Activated CD4-positive, alpha-beta T cell treated with anti-CD3 and anti-CD28 coated beads for 36 hours (primary cell): ENCODE results near the gene OXNAD1. TPM values are rescaled to one million over a fixed set of nuclear protein-coding genes. Genes with fewer than 3 reads are reported as not detected.
A peak's percentile ranks its signal among the peaks of the same experiment; 100 is the strongest.

Experiments used
- ATAC-seq: fragments of 200-7000 bp; cut with Tn5 transposase; one replicate; pipeline ENCODE4 v1.10.0; 2021; ENCODE audit warnings: mild to moderate bottlenecking, moderate library complexity
- CTCF ChIA-PET: fragments of 350-600 bp; sonication (Branson Sonifier 250); formaldehyde crosslinking; loops from one replicate; lab custom pipeline; 2021; ENCODE audit warnings: antibody characterized with exemption; lab: Charles Lee
- POLR2A ChIA-PET: fragments of 350-600 bp; sonication (Branson Sonifier 250); formaldehyde crosslinking; loops from one replicate; lab custom pipeline; 2021; ENCODE audit warnings: antibody characterized with exemption, inconsistent platforms; lab: Charles Lee
- DNase-seq: peaks from one replicate; pipeline ENCODE4 v3.0.0-alpha.2; 2020
- H3K27ac Mint-ChIP-seq: one replicate; pipeline ENCODE4 v1.8.0; 2021; ENCODE audit warnings: mixed read lengths
- H3K27me3 Mint-ChIP-seq: one replicate; pipeline ENCODE4 v1.8.0; 2021; ENCODE audit warnings: mixed read lengths
- H3K36me3 Mint-ChIP-seq: one replicate; pipeline ENCODE4 v1.8.0; 2021; ENCODE audit warnings: low read depth, mixed read lengths
- H3K4me1 Mint-ChIP-seq: one replicate; pipeline ENCODE4 v1.8.0; 2021; ENCODE audit warnings: mixed read lengths
- H3K4me3 Mint-ChIP-seq: one replicate; pipeline ENCODE4 v1.8.0; 2021; ENCODE audit warnings: mild to moderate bottlenecking, moderate library complexity, mixed read lengths
- H3K9me3 Mint-ChIP-seq: one replicate; pipeline ENCODE4 v1.8.0; 2021; ENCODE audit warnings: low read depth, mixed read lengths
- intact Hi-C, 2 experiments: fragments of 100-400 bp; cut with DNase I in 1 of 2; cut with micrococcal nuclease in 1 of 2; formaldehyde crosslinking; loops; one replicate each; pipeline versions ENCODE4 v1.14.2 to v1.15.1; 2022 to 2024; cut with DNase I, micrococcal nuclease
- total RNA-seq, 2 experiments: library from RNA; stranded (reverse); gene quantifications; one replicate each; pipeline ENCODE4 v1.2.3, GENCODE V29; 2021

Gene OXNAD1
- total RNA-seq, 2 experiments from 2014 or later, result 27.7 to 34.6 TPM

DNA sequence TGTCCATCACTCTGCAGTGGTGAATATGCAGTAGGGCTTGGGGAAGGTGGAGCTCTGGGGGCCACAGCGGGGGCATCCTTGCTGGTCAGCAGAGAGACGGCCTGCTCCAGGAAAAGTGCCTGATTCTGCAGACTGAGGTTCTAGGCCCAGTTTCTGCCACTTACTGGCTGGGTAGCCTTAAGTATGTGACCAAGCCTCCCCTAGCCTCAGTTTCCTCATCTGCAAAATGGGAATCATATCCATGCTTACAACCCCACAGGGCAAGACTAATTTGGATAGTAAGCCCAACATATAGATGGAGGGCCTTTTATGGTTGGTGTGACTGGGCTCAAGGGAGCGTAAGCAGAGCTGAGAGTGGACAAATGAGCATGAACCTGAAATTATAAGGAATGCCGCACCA is 60.8 kb downstream of the OXNAD1 start:
- Mint-ChIP-seq H3K9me3 (peaks cover 4% of the 10 kb centered on the region), H3K4me3 (no peak overlapping the region), H3K36me3 (peaks cover 63% of the 10 kb centered on the region), H3K27ac (peak overlapping the region; percentile 37), H3K27me3 (no peaks in the 10 kb centered on the region), H3K4me1 (peaks cover 24% of the 10 kb centered on the region)
- ChIA-PET CTCF (interaction anchor here (2.8 kb wide), 1 partner anchor 35 kb away, joined by 14 read pairs; no protein-coding TSS in a partner anchor), POLR2A (no interaction called here)
- DNase-seq (no peak), ATAC-seq (no peak)
- intact Hi-C loops, result no loop called here

DNA sequence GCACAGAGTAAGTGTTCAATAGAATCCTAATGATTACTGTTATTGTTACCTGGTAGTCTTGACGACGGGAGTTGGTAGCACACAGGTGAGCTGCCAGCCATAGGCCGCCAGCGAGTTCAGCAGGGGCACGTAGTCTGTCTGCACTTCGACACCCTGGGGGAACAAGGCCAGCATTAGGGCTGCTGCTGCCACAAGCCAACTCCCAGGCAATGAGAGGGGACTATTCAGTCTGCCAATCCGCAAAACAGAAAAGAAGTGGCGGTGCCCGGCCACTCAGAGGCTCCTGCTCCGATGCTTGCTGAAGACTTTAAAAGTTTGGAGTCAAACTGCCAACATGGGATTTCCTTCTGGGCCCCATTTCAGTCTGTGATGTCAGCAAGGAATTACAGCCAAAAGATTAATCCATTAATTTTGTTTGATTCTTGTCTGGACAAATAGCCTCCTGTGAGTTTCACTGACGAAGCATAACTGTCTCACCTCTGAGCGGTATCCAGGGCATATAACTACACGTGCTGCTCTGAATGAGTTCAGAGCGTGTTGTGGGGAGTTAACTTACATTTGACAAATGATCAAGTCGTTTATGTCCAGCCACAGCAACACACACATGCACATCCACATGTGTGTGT is 61.8 kb downstream of the OXNAD1 start:
- H3K36me3 Mint-ChIP-seq, result peaks cover 67% of the 10 kb centered on the region
- ChIA-PET POLR2A (no interaction called here), CTCF (no interaction called here)
- H3K4me1 Mint-ChIP-seq, result peaks cover 18% of the 10 kb centered on the region
- H3K4me3 Mint-ChIP-seq, result no peak overlapping the region
- H3K27me3 Mint-ChIP-seq, result no peaks in the 10 kb centered on the region
- intact Hi-C loops, result no loop called here
- ATAC-seq (no peak), DNase-seq (no peak)
- peak overlapping the region; percentile 37 for H3K27ac Mint-ChIP-seq
- H3K9me3 Mint-ChIP-seq, result peaks cover 10% of the 10 kb centered on the region

DNA sequence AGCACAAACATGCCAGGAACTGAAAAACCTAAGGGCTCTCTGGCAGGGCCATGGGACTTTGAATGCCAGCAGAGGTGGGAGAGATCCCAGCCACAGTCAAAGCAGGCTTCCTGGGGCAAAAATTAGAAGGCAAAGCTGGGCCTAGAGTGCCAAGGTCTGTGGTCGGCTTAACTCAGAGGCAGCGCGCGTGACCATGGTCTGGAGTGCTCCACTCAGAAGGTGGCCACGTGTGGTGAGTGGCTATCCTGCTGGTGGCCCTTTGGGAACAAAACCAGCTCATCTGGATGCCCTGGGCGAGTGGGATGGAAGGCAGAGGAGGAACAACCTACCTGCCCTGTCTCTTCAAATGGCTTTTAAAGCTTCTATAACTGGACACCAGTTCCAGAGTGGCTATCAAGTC is 63.1 kb downstream of the OXNAD1 start:
- Mint-ChIP-seq H3K27ac (peak overlapping the region; percentile 4), H3K9me3 (peaks cover 21% of the 10 kb centered on the region), H3K4me3 (no peak overlapping the region), H3K4me1 (peaks cover 23% of the 10 kb centered on the region), H3K36me3 (peaks cover 73% of the 10 kb centered on the region), H3K27me3 (no peaks in the 10 kb centered on the region)
- ChIA-PET POLR2A (no interaction called here), CTCF (interaction anchor here (0.8 kb wide), 1 partner anchor 44 kb away, joined by 3 read pairs; no protein-coding TSS in a partner anchor)
- intact Hi-C loops, result no loop called here
- DNase-seq, result no peak
- no peak for ATAC-seq

DNA sequence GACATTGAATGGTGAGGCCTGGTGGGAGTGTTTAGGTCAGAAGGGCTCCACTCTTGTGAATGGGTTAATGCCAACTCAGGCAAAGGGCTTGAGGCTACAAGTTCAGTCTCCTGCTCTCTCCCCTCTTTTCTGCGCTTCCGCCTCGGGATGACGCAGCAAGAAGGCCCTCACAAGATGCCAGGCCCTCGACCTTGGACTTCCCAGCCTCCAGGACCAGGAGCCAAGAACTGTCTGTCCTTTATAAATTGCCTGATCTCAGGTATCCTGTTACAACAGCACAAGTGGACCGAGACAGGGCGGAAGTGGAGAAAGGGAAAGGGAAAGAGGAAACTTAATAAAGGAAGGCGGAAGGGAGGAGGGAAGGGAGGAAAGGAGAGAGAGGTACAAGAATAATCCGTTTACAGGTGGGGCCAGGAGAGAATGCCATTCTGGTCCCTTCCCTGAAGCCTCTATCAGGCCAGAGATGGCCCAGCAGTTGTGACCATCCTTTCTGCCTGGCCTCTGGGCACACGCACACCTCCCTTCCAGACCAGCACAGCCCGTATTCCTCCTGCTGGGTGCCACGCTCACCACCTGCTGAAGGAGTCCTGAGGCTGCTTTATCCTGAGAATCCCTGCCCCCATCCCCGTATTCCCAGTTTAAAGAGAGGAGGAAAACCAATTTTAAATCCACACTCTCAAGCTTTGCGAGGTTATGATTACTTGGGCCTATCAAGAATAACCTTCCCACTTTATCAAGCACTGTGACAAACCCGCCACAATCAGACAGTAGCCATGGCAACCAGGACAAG is 64.2 kb downstream of the OXNAD1 start:
- Mint-ChIP-seq H3K4me1 (peaks cover 27% of the 10 kb centered on the region), H3K9me3 (peaks cover 21% of the 10 kb centered on the region), H3K27ac (no peak overlapping the region), H3K27me3 (no peaks in the 10 kb centered on the region), H3K4me3 (no peak overlapping the region), H3K36me3 (peaks cover 74% of the 10 kb centered on the region)
- POLR2A ChIA-PET, result no interaction called here
- DNase-seq, result no peak
- CTCF ChIA-PET, result interaction anchor here (1.6 kb wide), 1 partner anchor 22 kb away, joined by 4 read pairs; no protein-coding TSS in a partner anchor
- no peak for ATAC-seq
- intact Hi-C loops, result no loop called here

DNA sequence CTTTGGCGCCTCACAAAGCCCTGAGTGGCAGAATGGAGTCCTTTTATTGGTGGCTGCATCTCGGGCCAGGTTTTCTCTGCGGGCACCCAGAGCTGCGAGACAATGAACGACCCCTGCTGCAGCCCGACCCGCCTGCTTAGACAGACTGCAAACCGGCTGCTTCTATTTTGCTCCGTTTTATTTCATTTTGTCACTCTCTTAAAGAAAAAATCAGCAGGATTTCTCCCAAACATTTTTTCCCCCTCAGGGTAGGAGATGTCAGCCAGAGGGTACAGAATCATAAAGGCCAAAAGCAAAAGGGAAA is 64.8 kb downstream of the OXNAD1 start:
- peaks cover 21% of the 10 kb centered on the region for H3K9me3 Mint-ChIP-seq
- H3K4me1 Mint-ChIP-seq, result peaks cover 30% of the 10 kb centered on the region
- H3K4me3 Mint-ChIP-seq, result no peak overlapping the region
- CTCF ChIA-PET, result interaction anchor here (1.0 to 1.6 kb wide), 2 partner anchors 22 to 272 kb away, joined by 3 to 4 read pairs; no protein-coding TSS in a partner anchor
- intact Hi-C loops, result no loop called here
- peak overlapping the region; percentile 25 for H3K27ac Mint-ChIP-seq
- POLR2A ChIA-PET, result no interaction called here
- H3K27me3 Mint-ChIP-seq, result no peaks in the 10 kb centered on the region
- H3K36me3 Mint-ChIP-seq, result peaks cover 76% of the 10 kb centered on the region
- no peak for DNase-seq
- no peak for ATAC-seq

DNA sequence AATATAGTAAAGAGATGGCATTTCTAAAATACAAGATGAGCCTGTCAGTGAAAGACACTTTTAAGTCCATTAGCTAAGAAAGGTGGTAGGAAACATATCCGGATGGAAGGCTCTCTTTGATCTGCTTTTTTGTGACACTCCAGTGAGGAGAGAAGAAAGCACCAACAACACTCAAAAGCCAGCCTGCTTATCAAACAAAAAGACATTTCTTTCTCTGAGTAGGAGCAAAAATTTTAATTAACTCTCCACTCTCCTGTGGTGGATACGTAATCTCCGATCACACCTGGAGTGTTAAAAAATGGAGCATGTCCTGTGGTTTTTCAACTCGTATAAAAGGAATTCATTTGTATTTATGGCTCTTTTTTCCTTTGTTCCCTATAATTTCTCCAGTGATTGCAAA is 65.3 kb downstream of the OXNAD1 start:
- Mint-ChIP-seq H3K4me1 (peaks cover 31% of the 10 kb centered on the region), H3K27ac (peak overlapping the region; percentile 25), H3K27me3 (no peaks in the 10 kb centered on the region), H3K4me3 (no peak overlapping the region), H3K36me3 (peaks cover 78% of the 10 kb centered on the region), H3K9me3 (peaks cover 21% of the 10 kb centered on the region)
- intact Hi-C loops, result no loop called here
- ATAC-seq, result no peak
- POLR2A ChIA-PET, result no interaction called here
- DNase-seq, result no peak
- CTCF ChIA-PET, result interaction anchor here (1.0 kb wide), 1 partner anchor 271 kb away, joined by 3 read pairs; no protein-coding TSS in a partner anchor

DNA sequence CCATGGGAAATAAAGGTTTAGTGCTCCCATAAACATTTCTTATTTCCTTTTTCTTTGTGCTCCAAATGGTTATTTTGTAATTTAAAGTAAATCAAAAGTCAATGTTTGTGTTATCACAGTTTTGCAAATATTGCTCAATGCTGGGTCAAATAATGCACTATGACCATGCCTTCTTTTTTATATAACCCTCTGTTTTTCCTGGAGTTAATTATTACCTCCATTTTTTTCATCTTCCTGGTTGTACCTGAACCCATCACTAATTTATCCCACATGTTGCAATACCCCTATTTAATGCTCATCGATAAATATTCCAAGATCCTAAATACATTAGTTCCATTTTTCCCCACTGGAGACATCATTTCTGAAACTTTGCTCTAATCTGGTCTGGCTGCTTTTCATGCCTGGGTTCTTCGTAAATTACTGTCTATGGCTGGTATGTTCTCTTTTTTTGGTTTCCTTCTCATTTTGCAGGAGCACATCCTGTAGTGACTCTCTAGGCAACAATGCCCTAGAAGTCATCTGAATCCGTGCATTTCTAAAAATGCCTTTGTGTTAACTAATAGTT is 66.4 kb downstream of the OXNAD1 start:
- ATAC-seq (no peak), DNase-seq (no peak)
- ChIA-PET CTCF (no interaction called here), POLR2A (no interaction called here)
- intact Hi-C loops, result no loop called here
- H3K27me3 Mint-ChIP-seq, result no peaks in the 10 kb centered on the region
- H3K4me1 Mint-ChIP-seq, result peaks cover 34% of the 10 kb centered on the region
- peak overlapping the region; percentile 34 for H3K27ac Mint-ChIP-seq
- H3K36me3 Mint-ChIP-seq, result peaks cover 71% of the 10 kb centered on the region
- H3K9me3 Mint-ChIP-seq, result peaks cover 21% of the 10 kb centered on the region
- no peak overlapping the region for H3K4me3 Mint-ChIP-seq

DNA sequence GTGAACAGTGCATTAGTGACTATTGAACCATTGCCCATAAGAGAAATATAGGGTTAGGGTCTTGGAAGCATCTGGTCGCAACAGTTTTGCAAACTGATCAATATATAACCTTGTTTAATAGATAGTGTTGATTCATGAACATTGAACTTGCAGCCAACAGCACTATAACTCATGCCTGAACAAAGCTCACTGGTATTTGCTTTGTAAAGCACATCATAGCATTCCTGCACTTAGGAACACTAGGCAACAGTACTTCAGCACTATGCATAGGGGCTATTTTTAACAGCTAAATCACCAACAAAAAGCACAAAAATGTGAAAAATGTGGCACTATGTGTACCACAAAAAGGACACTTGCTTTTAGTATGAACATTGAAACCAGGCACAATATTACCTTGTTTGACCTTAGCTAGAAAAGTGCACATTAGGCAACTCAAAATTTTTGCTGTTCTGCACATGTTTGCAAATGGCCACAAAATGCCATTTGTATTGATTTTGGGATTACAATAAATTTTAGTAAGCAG is 68.0 kb downstream of the OXNAD1 start:
- Mint-ChIP-seq H3K27me3 (no peaks in the 10 kb centered on the region), H3K4me3 (no peak overlapping the region), H3K4me1 (peaks cover 34% of the 10 kb centered on the region), H3K27ac (peak overlapping the region; percentile 26), H3K36me3 (peaks cover 70% of the 10 kb centered on the region), H3K9me3 (peaks cover 21% of the 10 kb centered on the region)
- ChIA-PET POLR2A (interaction anchor here (0.6 kb wide), 1 partner anchor 130 kb away, joined by 3 read pairs; no protein-coding TSS in a partner anchor), CTCF (interaction anchor here (0.6 to 2.0 kb wide), 7 partner anchors 10 to 1263 kb away, joined by 3 to 6 read pairs (median 3); no protein-coding TSS in a partner anchor)
- intact Hi-C loops, result no loop called here
- DNase-seq (no peak), ATAC-seq (no peak)

DNA sequence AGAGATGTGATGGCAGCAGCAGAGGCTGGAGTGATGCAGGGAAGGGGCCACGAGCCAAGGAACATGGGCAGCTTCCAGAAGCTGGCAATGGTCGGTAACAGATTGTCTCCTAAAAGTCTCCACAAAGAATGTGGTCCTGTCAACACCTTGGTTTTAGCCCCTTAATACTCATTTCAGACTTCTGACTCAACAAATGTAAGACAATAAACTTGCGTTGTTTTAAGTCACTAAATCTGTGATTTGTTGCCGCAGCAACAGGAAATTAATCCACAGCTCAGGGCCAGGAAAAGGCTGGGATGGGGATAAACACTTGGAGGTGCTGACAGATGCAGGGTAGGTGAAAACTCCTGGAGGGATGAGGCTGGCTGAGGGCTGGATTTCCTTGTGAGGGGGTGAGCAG is 69.9 kb downstream of the OXNAD1 start:
- Mint-ChIP-seq H3K27ac (peak overlapping the region; percentile 86), H3K9me3 (peaks cover 21% of the 10 kb centered on the region), H3K27me3 (no peaks in the 10 kb centered on the region), H3K4me3 (no peak overlapping the region), H3K4me1 (peaks cover 53% of the 10 kb centered on the region), H3K36me3 (peaks cover 61% of the 10 kb centered on the region)
- CTCF ChIA-PET, result no interaction called here
- intact Hi-C loops, result no loop called here
- DNase-seq, result no peak
- POLR2A ChIA-PET, result no interaction called here
- no peak for ATAC-seq

DNA sequence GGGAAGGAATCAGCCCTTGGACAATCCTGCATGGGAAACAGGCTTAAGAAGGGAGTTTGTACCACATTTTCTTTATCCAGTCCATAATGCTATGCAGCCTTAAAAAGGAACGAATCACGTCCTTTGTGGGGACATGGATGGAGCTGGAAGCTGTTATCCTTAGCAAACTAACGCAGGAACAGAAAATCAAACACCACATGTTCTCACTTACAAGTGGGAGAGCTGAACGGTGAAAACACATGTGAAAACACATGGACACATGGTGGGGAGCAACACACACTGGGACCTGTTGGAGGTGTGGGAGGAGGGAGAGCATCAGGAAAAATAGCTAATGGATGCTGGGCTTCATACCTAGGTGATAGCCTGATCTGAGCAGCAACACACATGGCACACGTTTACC is 70.3 kb downstream of the OXNAD1 start:
- no peak for ATAC-seq
- POLR2A ChIA-PET, result no interaction called here
- Mint-ChIP-seq H3K4me1 (peaks cover 57% of the 10 kb centered on the region), H3K9me3 (peaks cover 21% of the 10 kb centered on the region), H3K4me3 (no peak overlapping the region), H3K27ac (peak overlapping the region; percentile 86), H3K36me3 (peaks cover 60% of the 10 kb centered on the region), H3K27me3 (no peaks in the 10 kb centered on the region)
- DNase-seq, result no peak
- CTCF ChIA-PET, result no interaction called here
- intact Hi-C loops, result no loop called here

DNA sequence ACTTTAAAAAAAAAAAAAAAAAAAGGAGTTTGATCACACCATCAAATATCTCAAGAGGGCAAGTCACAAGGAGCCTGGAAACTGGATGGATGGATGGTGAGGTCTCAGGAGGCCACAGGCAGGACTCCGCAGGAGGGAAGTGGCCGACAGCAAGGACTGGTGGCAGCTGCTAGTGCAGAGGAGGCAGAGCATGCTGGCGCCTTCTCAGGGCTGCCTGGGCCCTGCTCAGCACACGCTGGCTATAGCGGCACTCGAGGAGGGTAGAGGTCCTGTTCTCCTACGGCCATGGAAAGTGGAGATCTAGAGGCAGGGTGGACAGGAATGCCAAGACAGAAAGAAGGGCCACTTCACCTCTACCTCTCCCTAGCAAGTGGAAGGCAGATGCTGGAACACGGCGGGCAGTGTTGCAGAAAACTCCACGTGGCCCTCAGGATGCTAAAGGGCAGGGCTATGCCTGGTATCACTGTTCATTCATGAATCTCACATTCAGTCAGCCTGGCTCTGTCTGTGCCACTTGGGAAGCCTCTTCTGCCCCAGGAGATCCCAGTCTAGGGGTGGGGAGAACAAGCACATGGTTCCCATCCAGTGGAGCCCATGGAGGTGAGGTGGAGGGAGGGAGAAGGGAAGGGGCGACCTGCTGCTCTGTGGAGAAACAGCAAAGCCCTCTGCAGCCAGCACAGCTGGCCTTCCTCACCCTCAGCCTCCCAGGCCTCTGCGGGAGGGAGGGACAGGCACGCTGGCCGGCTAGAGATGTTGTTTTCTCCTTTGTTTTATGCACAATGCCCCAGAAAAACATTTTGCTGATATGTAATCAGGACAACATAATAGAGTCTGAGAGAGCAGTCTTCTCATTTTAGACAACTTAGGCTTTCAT is 71.0 kb downstream of the OXNAD1 start:
- H3K36me3 Mint-ChIP-seq, result peaks cover 55% of the 10 kb centered on the region
- ATAC-seq, result no peak
- DNase-seq, result no peak
- H3K27me3 Mint-ChIP-seq, result no peaks in the 10 kb centered on the region
- H3K4me3 Mint-ChIP-seq, result no peak overlapping the region
- ChIA-PET CTCF (interaction anchor here (0.6 to 1.1 kb wide), 4 partner anchors 22 to 214 kb away, joined by 3 read pairs; no protein-coding TSS in a partner anchor), POLR2A (no interaction called here)
- H3K27ac Mint-ChIP-seq, result peak overlapping the region; percentile 44
- peaks cover 17% of the 10 kb centered on the region for H3K9me3 Mint-ChIP-seq
- intact Hi-C loops, result no loop called here
- peaks cover 58% of the 10 kb centered on the region for H3K4me1 Mint-ChIP-seq
